Measurements from ENCODE around the gene INSIG2. TPM values are rescaled to one million over a fixed set of nuclear protein-coding genes. Genes with fewer than 3 reads are reported as not detected.

Gene INSIG2
- total RNA-seq, result 10 to 100 TPM; 10.6 to 18.5 (median 15.5) TPM

GRCh38 chr2:118088051-118089024, at the start of gene INSIG2:
TSS of gene INSIG2 (plus strand) at chr2:118088471. CDS start at chr2:118096557, 8,086 bp downstream.
- Histone ChIP-seq H3K4me3 (peak within 1 kb of the TSS; percentile 58 to 77), H3K9me3 (no peaks in the 10 kb centered on the region), H3K4me1 (peaks cover 0 to 39% (median 0%) of the 10 kb centered on the region in 3 donors), H3K27ac (peak within 1 kb of the TSS in 3 of 4 donors; percentile 51 to 81 (median 61)), H3K27me3 (peaks cover 5% of the 10 kb centered on the region), H3K36me3 (no peaks in the 10 kb centered on the region)
- no peak for TF ChIP-seq EP300 (IDR thresholded peaks at IDR 0.05)
- peak in 2 of 4 experiments; percentile 9 to 12 for TF ChIP-seq CTCF (IDR thresholded peaks at IDR 0.05)
- peak in 1 of 2 donors; percentile 18 for TF ChIP-seq POLR2A (IDR thresholded peaks at IDR 0.05)
- peak; percentile 33 for TF ChIP-seq POLR2AphosphoS5 (IDR thresholded peaks at IDR 0.05)
- 0% methylated on average over 24 to 29 of the region's 63 CpGs for WGBS, 2 donors (ENCODE audit: low coverage in 1 of 2)
- peak; percentile 95 for ATAC-seq

- H3K36me3 ChIP-seq, result no peaks in the 10 kb centered on the region
- WGBS, 2 donors (ENCODE audit: low coverage in 1 of 2), result 86% methylated on average over 2 of the region's 7 CpGs; no CpG with 5 or more reads in 1 of the 2 donors
- no peaks in the 10 kb centered on the region for H3K4me1 ChIP-seq
- H3K4me3 ChIP-seq, result no peak overlapping the region
- no peak for TF ChIP-seq CTCF (IDR thresholded peaks at IDR 0.05)
- TF ChIP-seq POLR2A (IDR thresholded peaks at IDR 0.05), result no peak
- no peak for TF ChIP-seq EP300 (IDR thresholded peaks at IDR 0.05)
- TF ChIP-seq POLR2AphosphoS5 (IDR thresholded peaks at IDR 0.05), result no peak
- ATAC-seq, result no peak
- H3K9me3 ChIP-seq, result peaks cover 0 to 11% (median 0%) of the 10 kb centered on the region in 3 donors
- H3K27ac ChIP-seq, result no peak overlapping the region
- peaks cover 80% of the 10 kb centered on the region for H3K27me3 ChIP-seq
Measured at GRCh38 chr2:118040891-118041290, 47.4 kb upstream of the INSIG2 start.

GRCh38 chr2:118044103-118044716, 44.1 kb upstream of the INSIG2 start:
- no peak for TF ChIP-seq POLR2A (IDR thresholded peaks at IDR 0.05)
- no peak for TF ChIP-seq EP300 (IDR thresholded peaks at IDR 0.05)
- no peak for TF ChIP-seq CTCF (IDR thresholded peaks at IDR 0.05)
- no peak for TF ChIP-seq POLR2AphosphoS5 (IDR thresholded peaks at IDR 0.05)
- no peak for ATAC-seq
- Histone ChIP-seq H3K27ac (no peak overlapping the region), H3K4me3 (no peak overlapping the region), H3K9me3 (no peaks in the 10 kb centered on the region), H3K36me3 (no peaks in the 10 kb centered on the region), H3K27me3 (peaks cover 77% of the 10 kb centered on the region), H3K4me1 (no peaks in the 10 kb centered on the region)
- WGBS, 2 donors (ENCODE audit: low coverage in 1 of 2), result 72 to 80% methylated on average over 5 to 6 of the region's 6 CpGs

- 78 to 81% methylated on average over 2 of the region's 2 CpGs for WGBS, 2 donors (ENCODE audit: low coverage in 1 of 2)
- Histone ChIP-seq H3K9me3 (no peaks in the 10 kb centered on the region), H3K27ac (no peak overlapping the region), H3K27me3 (peaks cover 77% of the 10 kb centered on the region), H3K4me3 (no peak overlapping the region), H3K4me1 (no peaks in the 10 kb centered on the region), H3K36me3 (no peaks in the 10 kb centered on the region)
- no peak for ATAC-seq
- TF ChIP-seq EP300 (IDR thresholded peaks at IDR 0.05) (no peak), CTCF (IDR thresholded peaks at IDR 0.05) (no peak), POLR2A (IDR thresholded peaks at IDR 0.05) (no peak), POLR2AphosphoS5 (IDR thresholded peaks at IDR 0.05) (no peak)
Measured at GRCh38 chr2:118044854-118045253, 43.4 kb upstream of the INSIG2 start.
